Transverse colon (tissue), 4 donors: Measurements from ENCODE around the gene HHIP. TPM values are rescaled to one million over a fixed set of nuclear protein-coding genes. Genes with fewer than 3 reads are reported as not detected.

Experiments
- DNase-seq: peaks from one replicate; pipeline ENCODE4 v3.0.0-alpha.2; 2019
- H3K27ac ChIP-seq, 4 donors: fragments of 200-600 bp; sonication (generic); 2 replicates each; pipeline ENCODE4 v1.5.1; 2016 to 2018; ENCODE audit warnings: inconsistent platforms in 4 of 4
- H3K27me3 ChIP-seq: fragments of 200-600 bp; sonication (generic); 2 replicates; pipeline ENCODE4 v1.5.1; 2017; ENCODE audit warnings: inconsistent platforms
- H3K36me3 ChIP-seq, 4 donors: fragments of 200-600 bp; sonication (generic); 2 replicates each; pipeline ENCODE4 v1.5.1; 2017 to 2019; ENCODE audit warnings: inconsistent platforms in 4 of 4
- H3K4me1 ChIP-seq, 4 donors: fragments of 200-600 bp; sonication (generic); 2 replicates each; pipeline ENCODE4 v1.5.1; 2017 to 2020; ENCODE audit warnings: inconsistent platforms in 4 of 4
- H3K4me3 ChIP-seq, 4 donors: fragments of 200-600 bp; sonication (generic); 1 replicate in 1 of 4; 2 replicates in 3 of 4; pipeline versions ENCODE4 v1.5.1 to v1.6.1; 2017 to 2019; ENCODE audit warnings: inconsistent platforms in 4 of 4
- H3K9me3 ChIP-seq, 2 donors: fragments of 200-600 bp; sonication (generic); 2 replicates each; pipeline ENCODE4 v1.5.1; 2017 to 2019; ENCODE audit warnings: inconsistent platforms in 2 of 2
- CTCF ChIP-seq, 5 experiments: fragments of 200-600 bp in 3 of 5; fragments of 450-650 bp in 2 of 5; sonication (generic) in 3 of 5; IDR thresholded peaks; 1 replicate in 2 of 5; 2 replicates in 3 of 5; pipeline ENCODE4 v1.5.1; 2016 to 2017; ENCODE audit warnings: antibody characterized with exemption in 5 of 5, inconsistent platforms in 3 of 5, mild to moderate bottlenecking in 2 of 5, moderate library complexity in 1 of 5
- EP300 ChIP-seq: sonication (generic); formaldehyde crosslinking; IDR thresholded peaks from one replicate; pipeline ENCODE4 v1.6.1; 2017; ENCODE audit warnings: antibody characterized with exemption, low read depth
- POLR2A ChIP-seq: fragments of 450-650 bp; IDR thresholded peaks from one replicate; pipeline ENCODE4 v1.6.1; 2016; ENCODE audit warnings: antibody characterized with exemption, mild to moderate bottlenecking, moderate library complexity
- POLR2AphosphoS5 ChIP-seq, 3 donors: sonication (generic); formaldehyde crosslinking; IDR thresholded peaks; one replicate each; pipeline ENCODE4 v1.6.1; 2016; ENCODE audit warnings: antibody characterized with exemption in 3 of 3
- WGBS, 2 donors: methylation state at CpG; one replicate each; pipeline ENCODE4 v1.1.5; 2018; ENCODE audit warnings: low coverage in 1 of 2; 5-methylcytosine and 5-hydroxymethylcytosine counted together
- in situ Hi-C, 4 donors: fragments of 200-750 bp; cut with MboI; loops; one replicate each; pipeline versions ENCODE4 v1.15.0 to v1.15.1; 2017; ENCODE audit warnings: low sequenced_read_pairs in 3 of 4, low pct_ligation_motif_present in 1 of 4, low pct_unique_long_range_greater_than_20kb in 1 of 4
- intact Hi-C: fragments of 100-400 bp; cut with DNase I; formaldehyde crosslinking; loops from one replicate; pipeline ENCODE4 v1.15.1; 2023; ENCODE audit warnings: low total_unique reads
- total RNA-seq, 4 donors: library from RNA; depleted of rRNA; stranded (reverse); fragments of >200 nt; gene quantifications; one replicate each; pipeline ENCODE4 v1.1.0, GENCODE V29; 2016

HHIP gene
- total RNA-seq, 4 donors from 2014 or later: 0.20 to 5.9 (median 3.3) TPM

DNA sequence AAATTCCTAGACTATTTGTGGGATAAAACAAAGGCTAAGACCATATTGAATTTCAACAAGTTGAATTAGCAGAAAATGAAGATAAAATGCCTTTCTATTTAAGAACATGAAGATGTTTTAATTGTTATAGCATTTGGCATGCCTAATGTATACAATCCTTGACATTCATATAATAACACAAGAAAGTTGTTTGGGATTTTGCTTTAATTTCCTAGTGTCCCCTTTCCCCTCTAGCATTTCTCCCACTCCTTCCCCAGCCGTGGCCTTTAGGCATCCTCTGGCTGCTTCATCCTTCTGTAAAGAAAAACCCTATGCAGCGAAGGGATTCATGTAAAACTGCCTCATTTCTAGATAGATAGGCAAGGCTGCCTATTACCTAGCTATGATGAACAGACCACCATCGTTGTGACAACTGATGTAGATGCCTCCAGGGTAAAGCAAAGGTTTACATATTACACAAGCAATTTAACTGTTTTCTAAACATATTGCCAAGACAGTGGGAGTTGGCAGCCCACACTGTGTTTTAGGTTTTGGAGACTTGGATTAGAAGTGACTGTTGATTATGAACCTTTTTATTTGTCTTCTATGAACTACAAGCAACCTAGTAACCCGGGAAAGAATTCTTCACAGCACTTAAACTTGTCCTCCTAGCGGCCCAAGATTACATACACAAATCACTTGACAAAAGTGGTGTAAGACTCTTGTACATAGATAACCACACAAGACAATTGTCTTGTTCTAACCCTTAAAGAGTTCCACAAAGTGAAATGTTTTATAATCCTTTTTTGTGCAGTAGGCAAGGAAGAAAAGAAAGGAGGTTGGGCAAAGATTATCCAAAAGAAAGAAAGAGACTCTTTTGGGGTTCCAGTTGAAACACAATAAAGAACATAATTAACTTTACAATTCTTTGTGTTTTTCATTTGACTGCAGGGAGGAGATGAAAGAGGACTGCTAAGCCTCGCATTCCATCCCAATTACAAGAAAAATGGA is 59.9 kb downstream of the HHIP start:
- no peak overlapping the region for H3K27ac ChIP-seq
- H3K36me3 ChIP-seq: no peaks in the 10 kb centered on the region
- no peak overlapping the region for H3K4me3 ChIP-seq
- WGBS, 2 donors: 41 to 56% methylated on average over 6 of the region's 6 CpGs
- H3K27me3 ChIP-seq: no peaks in the 10 kb centered on the region
- intact Hi-C loops: no loop called here
- H3K9me3 ChIP-seq: no peaks in the 10 kb centered on the region
- in situ Hi-C loops: no loop called here
- no peak for TF ChIP-seq POLR2A
- no peak for TF ChIP-seq EP300
- TF ChIP-seq CTCF (IDR thresholded peaks at IDR 0.05): no peak
- TF ChIP-seq POLR2AphosphoS5 (IDR thresholded peaks at IDR 0.05): no peak
- no peak for DNase-seq
- H3K4me1 ChIP-seq: peaks cover 0 to 14% (median 4%) of the 10 kb centered on the region in 4 donors

GRCh38 chr4:144709159-144709558 is 63.2 kb downstream of the HHIP start:
- intact Hi-C loops: no loop called here
- in situ Hi-C loops: no loop called here
- Histone ChIP-seq H3K27me3 (no peaks in the 10 kb centered on the region), H3K4me1 (peaks cover 0 to 14% (median 4%) of the 10 kb centered on the region in 4 donors), H3K9me3 (no peaks in the 10 kb centered on the region), H3K4me3 (no peak overlapping the region), H3K36me3 (no peaks in the 10 kb centered on the region), H3K27ac (no peak overlapping the region)
- TF ChIP-seq CTCF (IDR thresholded peaks at IDR 0.05): no peak
- no peak for TF ChIP-seq EP300
- TF ChIP-seq POLR2A: no peak
- TF ChIP-seq POLR2AphosphoS5 (IDR thresholded peaks at IDR 0.05): no peak
- 76% methylated on average over 2 of the region's 2 CpGs; no CpG with 5 or more reads in 1 of the 2 donors for WGBS, 2 donors
- no peak for DNase-seq

- peak; percentile 23 for DNase-seq
Measured at GRCh38 chr4:144709793-144710525, 64.0 kb downstream of the HHIP start.

GRCh38 chr4:144710526-144710912 is 64.6 kb downstream of the HHIP start:
- Histone ChIP-seq H3K36me3 (no peaks in the 10 kb centered on the region), H3K4me3 (no peak overlapping the region), H3K27ac (no peak overlapping the region), H3K4me1 (peaks cover 0 to 14% (median 4%) of the 10 kb centered on the region in 4 donors), H3K9me3 (no peaks in the 10 kb centered on the region), H3K27me3 (no peaks in the 10 kb centered on the region)
- intact Hi-C loops: no loop called here
- no peak for DNase-seq
- TF ChIP-seq EP300 (no peak), CTCF (IDR thresholded peaks at IDR 0.05) (no peak), POLR2AphosphoS5 (IDR thresholded peaks at IDR 0.05) (no peak), POLR2A (no peak)
- in situ Hi-C loops: no loop called here

More at GRCh38 chr4:144709793-144710525, 64.0 kb downstream of the HHIP start:
- TF ChIP-seq POLR2AphosphoS5 (IDR thresholded peaks at IDR 0.05) (peak in 1 of 3 donors; percentile 15), EP300 (no peak)
- H3K4me1 ChIP-seq: peaks cover 0 to 14% (median 4%) of the 10 kb centered on the region in 4 donors
- H3K27ac ChIP-seq: no peak overlapping the region
- in situ Hi-C loops (no loop called here), intact Hi-C loops (no loop called here)
- H3K36me3 ChIP-seq: no peaks in the 10 kb centered on the region
- no peaks in the 10 kb centered on the region for H3K9me3 ChIP-seq
- H3K4me3 ChIP-seq: no peak overlapping the region
- H3K27me3 ChIP-seq: no peaks in the 10 kb centered on the region
- WGBS, 2 donors: 66 to 75% methylated on average over 5 of the region's 5 CpGs
